ENCODE measurements around the gene OPA3. TPM values are rescaled to one million over a fixed set of nuclear protein-coding genes. Genes with fewer than 3 reads are reported as not detected.
A peak's percentile ranks its signal among the peaks of the same experiment; 100 is the strongest.

Gene OPA3
- total and polyA plus RNA-seq, 4 donors: 3.5 to 13.6 (median 7.7) TPM

DNA sequence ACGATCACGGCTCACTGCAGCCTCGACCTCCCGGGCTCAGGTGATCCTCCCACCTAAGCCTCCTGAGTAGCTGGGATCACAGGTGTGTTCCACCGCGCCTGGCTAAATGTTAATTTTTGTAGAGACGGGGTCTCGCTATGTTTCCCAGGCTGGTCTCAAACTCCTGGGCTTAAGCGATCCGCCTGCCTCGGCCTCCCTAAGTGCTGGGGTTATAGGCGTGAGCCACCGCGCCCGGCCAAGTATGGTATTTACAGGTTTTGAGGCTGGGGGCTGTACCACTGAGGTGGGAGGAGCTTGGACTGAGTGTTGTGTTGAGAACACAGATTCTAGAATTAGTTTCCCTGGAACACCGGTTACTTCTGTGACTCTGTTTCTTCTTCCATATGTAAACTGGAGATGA is 86.8 kb downstream of the OPA3 start:
- H3K9ac ChIP-seq (ENCODE audit: insufficient read depth in 1 of 2, low read length in 2 of 2): no peak overlapping the region
- H3K4me1 ChIP-seq (ENCODE audit: control insufficient read depth in 5 of 5, insufficient read depth in 5 of 5, low read length in 5 of 5): peaks cover 3 to 14% (median 10%) of the 10 kb centered on the region in 5 donors
- no peaks in the 10 kb centered on the region for H3K36me3 ChIP-seq (ENCODE audit: control insufficient read depth in 4 of 4, insufficient read depth in 4 of 4, low read length in 4 of 4)
- TF ChIP-seq, protein P1, sequence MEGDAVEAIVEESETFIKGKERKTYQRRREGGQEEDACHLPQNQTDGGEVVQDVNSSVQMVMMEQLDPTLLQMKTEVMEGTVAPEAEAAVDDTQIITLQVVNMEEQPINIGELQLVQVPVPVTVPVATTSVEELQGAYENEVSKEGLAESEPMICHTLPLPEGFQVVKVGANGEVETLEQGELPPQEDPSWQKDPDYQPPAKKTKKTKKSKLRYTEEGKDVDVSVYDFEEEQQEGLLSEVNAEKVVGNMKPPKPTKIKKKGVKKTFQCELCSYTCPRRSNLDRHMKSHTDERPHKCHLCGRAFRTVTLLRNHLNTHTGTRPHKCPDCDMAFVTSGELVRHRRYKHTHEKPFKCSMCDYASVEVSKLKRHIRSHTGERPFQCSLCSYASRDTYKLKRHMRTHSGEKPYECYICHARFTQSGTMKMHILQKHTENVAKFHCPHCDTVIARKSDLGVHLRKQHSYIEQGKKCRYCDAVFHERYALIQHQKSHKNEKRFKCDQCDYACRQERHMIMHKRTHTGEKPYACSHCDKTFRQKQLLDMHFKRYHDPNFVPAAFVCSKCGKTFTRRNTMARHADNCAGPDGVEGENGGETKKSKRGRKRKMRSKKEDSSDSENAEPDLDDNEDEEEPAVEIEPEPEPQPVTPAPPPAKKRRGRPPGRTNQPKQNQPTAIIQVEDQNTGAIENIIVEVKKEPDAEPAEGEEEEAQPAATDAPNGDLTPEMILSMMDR (IDR thresholded peaks at IDR 0.05; ENCODE audit: control extremely low read depth, extremely low read depth): no peak
- H3K27me3 ChIP-seq (ENCODE audit: control insufficient read depth in 3 of 3, insufficient read depth in 3 of 3, low read length in 2 of 3): peaks cover 0 to 31% (median 26%) of the 10 kb centered on the region in 3 donors
- no peak for ATAC-seq (ENCODE audit: insufficient read depth, low FRiP score)
- DNase-seq: no peak
- WGBS, 2 donors: 25 to 26% methylated on average over 16 of the region's 16 CpGs
- no peak overlapping the region for H3K27ac ChIP-seq (ENCODE audit: low read depth in 1 of 2, low read length in 1 of 2)
- H3K9me3 ChIP-seq (ENCODE audit: control insufficient read depth in 4 of 4, insufficient read depth in 3 of 4, low read length in 3 of 4): no peaks in the 10 kb centered on the region
- H3K4me3 ChIP-seq: no peak overlapping the region

DNA sequence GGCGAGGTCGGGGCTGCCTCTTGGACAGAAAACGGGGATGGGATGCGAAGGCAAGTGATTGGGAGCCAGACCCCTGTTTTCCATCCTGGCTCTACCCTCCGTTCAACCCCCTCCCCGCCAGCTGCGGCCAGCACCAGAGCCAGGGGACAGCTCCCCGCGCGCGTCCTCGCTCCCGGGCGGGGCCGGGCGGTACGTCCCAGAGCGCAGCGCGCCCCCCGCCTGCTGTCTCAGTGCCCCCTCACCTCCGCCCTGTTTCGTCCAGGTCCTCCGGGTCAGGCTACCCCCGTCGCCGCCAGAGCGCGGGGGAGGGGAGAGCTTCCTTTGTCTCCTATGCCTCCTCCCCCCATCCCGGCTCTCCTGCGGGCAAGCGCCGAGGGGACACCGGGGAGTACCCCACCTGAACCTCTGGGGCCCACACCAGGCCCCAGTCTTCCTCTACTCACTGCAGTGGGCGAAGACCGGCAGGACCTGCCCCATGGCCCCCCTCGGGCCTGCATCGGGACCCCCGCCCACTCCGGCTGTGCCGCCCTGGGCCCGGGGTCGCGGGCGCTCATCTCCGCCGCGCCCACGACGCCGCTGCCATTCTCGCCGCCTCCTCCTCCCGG is 88.2 kb downstream of the OPA3 start:
- H3K4me1 ChIP-seq (ENCODE audit: control insufficient read depth in 5 of 5, insufficient read depth in 5 of 5, low read length in 5 of 5): peaks cover 3 to 20% (median 10%) of the 10 kb centered on the region in 5 donors
- H3K9me3 ChIP-seq (ENCODE audit: control insufficient read depth in 4 of 4, insufficient read depth in 3 of 4, low read length in 3 of 4): no peaks in the 10 kb centered on the region
- H3K4me3 ChIP-seq: peak overlapping the region; percentile 45
- H3K36me3 ChIP-seq (ENCODE audit: control insufficient read depth in 4 of 4, insufficient read depth in 4 of 4, low read length in 4 of 4): no peaks in the 10 kb centered on the region
- ATAC-seq (ENCODE audit: insufficient read depth, low FRiP score): no peak
- WGBS, 2 donors: 1% methylated on average over 31 to 54 of the region's 54 CpGs
- peak overlapping the region in 1 of 2 donors; percentile 18 for H3K27ac ChIP-seq (ENCODE audit: low read depth in 1 of 2, low read length in 1 of 2)
- H3K9ac ChIP-seq (ENCODE audit: insufficient read depth in 1 of 2, low read length in 2 of 2): no peak overlapping the region
- TF ChIP-seq, protein P1 (IDR thresholded peaks at IDR 0.05; ENCODE audit: control extremely low read depth, extremely low read depth): no peak
- H3K27me3 ChIP-seq (ENCODE audit: control insufficient read depth in 3 of 3, insufficient read depth in 3 of 3, low read length in 2 of 3): peaks cover 0 to 28% (median 24%) of the 10 kb centered on the region in 3 donors
- peak; percentile 50 to 67 (median 57) for DNase-seq

DNA sequence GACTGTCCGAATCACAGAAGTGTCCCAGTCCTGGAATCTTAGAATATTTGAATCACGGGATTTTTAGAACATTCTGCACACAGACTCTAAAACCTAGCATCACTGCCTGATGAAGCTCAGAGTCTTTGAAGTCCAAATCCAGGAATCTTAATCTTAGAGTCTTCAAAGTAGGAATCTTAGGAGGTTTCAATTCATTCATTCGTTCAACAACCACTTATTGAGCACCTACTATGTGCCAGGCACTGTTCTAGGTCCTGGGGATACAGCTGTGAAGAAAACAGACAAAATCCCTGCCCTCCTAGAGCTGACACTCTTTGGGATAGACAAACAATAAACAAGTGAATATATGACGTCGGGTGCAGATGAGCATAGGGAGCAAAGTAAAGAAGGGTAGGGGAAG is 89.4 kb downstream of the OPA3 start:
- TF ChIP-seq, protein P1 (IDR thresholded peaks at IDR 0.05; ENCODE audit: control extremely low read depth, extremely low read depth): no peak
- 86 to 95% methylated on average over 5 of the region's 5 CpGs for WGBS, 2 donors
- Histone ChIP-seq H3K4me3 (no peak overlapping the region), H3K36me3 (ENCODE audit: control insufficient read depth in 4 of 4, insufficient read depth in 4 of 4, low read length in 4 of 4) (no peaks in the 10 kb centered on the region), H3K27ac (ENCODE audit: low read depth in 1 of 2, low read length in 1 of 2) (no peak overlapping the region), H3K27me3 (ENCODE audit: control insufficient read depth in 3 of 3, insufficient read depth in 3 of 3, low read length in 2 of 3) (peaks cover 0 to 20% (median 18%) of the 10 kb centered on the region in 3 donors), H3K4me1 (ENCODE audit: control insufficient read depth in 5 of 5, insufficient read depth in 5 of 5, low read length in 5 of 5) (peaks cover 3 to 20% (median 10%) of the 10 kb centered on the region in 5 donors), H3K9me3 (ENCODE audit: control insufficient read depth in 4 of 4, insufficient read depth in 3 of 4, low read length in 3 of 4) (no peaks in the 10 kb centered on the region), H3K9ac (ENCODE audit: insufficient read depth in 1 of 2, low read length in 2 of 2) (no peak overlapping the region)
- ATAC-seq (ENCODE audit: insufficient read depth, low FRiP score) (no peak), DNase-seq (no peak)
